ENCODE results near the gene RNF111. TPM values are rescaled to one million over a fixed set of nuclear protein-coding genes. Genes with fewer than 3 reads are reported as not detected.
A peak's percentile ranks its signal among the peaks of the same experiment; 100 is the strongest.

The RNF111 gene
- total and polyA plus RNA-seq, 9 of the 15 experiments (the other 6 are each of a cell fraction or from before 2014, with no cell fraction given): 7.9 to 26.0 (median 14.4) TPM

GRCh38 chr15:58957101-58957973, 30.1 kb upstream of the RNF111 start (continued):
- TF ChIP-seq CHD7 (IDR thresholded peaks at IDR 0.05; ENCODE audit: low read depth, low read length): no peak
- no peak for TF ChIP-seq ZNF766 (CRISPR knock-in tag; conservative IDR thresholded peaks at IDR 0.05)
- peak in 1 of 2 experiments; percentile 73; a peak in 1 of 4 replicates for TF ChIP-seq RCOR1 (IDR thresholded peaks at IDR 0.05; ENCODE audit: borderline replicate concordance in 1 of 2, low read depth in 2 of 2, low read length in 2 of 2)
- TF ChIP-seq BRD4 (IDR thresholded peaks at IDR 0.05): no peak
- no peak for TF ChIP-seq E2F4 (CRISPR knock-in tag; IDR thresholded peaks at IDR 0.05; ENCODE audit: low read depth)

Data from K562 (cell line).